GM12892 (cell line): ENCODE measurements around the gene AIF1.

Source experiments
- POLR2A ChIP-seq: IDR thresholded peaks from 2 replicates; pipeline ENCODE4 v1.6.1; 2011; ENCODE audit warnings: low read depth, low read length, control low read depth
- POLR2AphosphoS5 ChIP-seq: IDR thresholded peaks from 2 replicates; pipeline ENCODE4 v1.6.1; 2011; ENCODE audit warnings: low read depth, low read length, control low read depth
- TAF1 ChIP-seq: IDR thresholded peaks from 2 replicates; pipeline ENCODE4 v1.6.1; 2011; ENCODE audit warnings: low read depth, mild to moderate bottlenecking, control low read depth, low read length, borderline replicate concordance

- TF ChIP-seq POLR2A (no peak), POLR2AphosphoS5 (peak; percentile 51; the same call in 1 of the 2 replicates), TAF1 (0 out of 2 replicates have a peak, but pooled peaks have one; percentile 46)
Observed at GRCh38 chr6:31574106-31575061, 40.6 kb upstream of the AIF1 start.
